Heart left ventricle (tissue), 13 donors: Measurements from ENCODE around the gene BABAM1.

Experiments used
- CTCF ChIP-seq, 12 donors: fragments of 200-600 bp; sonication (generic) in 4 of 12; IDR thresholded peaks; one replicate each; pipeline versions ENCODE4 v1.5.0 to v1.8.0; 2018 to 2022; ENCODE audit warnings: antibody characterized with exemption in 12 of 12, mild to moderate bottlenecking in 5 of 12
- POLR2A ChIP-seq, 2 donors: fragments of 450-650 bp; IDR thresholded peaks; one replicate each; pipeline ENCODE4 v1.6.1; 2017; ENCODE audit warnings: antibody characterized with exemption in 2 of 2, mild to moderate bottlenecking in 2 of 2, moderate library complexity in 2 of 2
- donor health status: ischemic (EF 13 %, LVEDD 7.1; RV severe dilation, severe dysfunction).
- donor health status: DM: no; HTN: yes; CAD: no.
- donor health status: DM: no; HTN: no; CAD: no.
- donor health status: ischemic (EF 25% LVEDD 6.9; RV normal size, moderate dysfunction).
- donor health status: ischemic (EF 25% LVEDD 5.7; RV mildly dilated, moderate dysfunction).
- donor health status: ischemic (EF 35%, LVEDD 5.7; RV mildly dilated, moderate dysfunction).
- donor health status: nonischemic (EF 11% LVEDD 7.7; RV severe dilation, severe dysfunction).
- donor health status: DM: yes; HTN: yes; CAD: no.
- donor health status: PGD.
- donor health status: ischemic (EF 29% LVEDD 5.4; RV normal size, mild dysfunction).
- donor health status: nonischemic (EF 23%, LVEDD 6.1; RV moderate dilation, normal function).

- TF ChIP-seq POLR2A (IDR thresholded peaks at IDR 0.05) (no peak), CTCF (IDR thresholded peaks at IDR 0.05) (no peak)
Observed at GRCh38 chr19:17235971-17236777, 31.1 kb upstream of the BABAM1 start.
